HL-60 (cell line): Measurements from ENCODE around the gene COIL.

Experiments
- DNase-seq, 2 experiments: peaks; one replicate each; pipeline ENCODE4 v3.0.0-alpha.2; 2010 to 2020; ENCODE audit warnings: low read depth in 1 of 2, low spot score in 1 of 2
- H3K27ac ChIP-seq: fragments of 250-450 bp; sonication (Bioruptor Pico); replicated peaks from 2 replicates; pipeline ENCODE4 v1.5.1; 2020; ENCODE audit warnings: mild to moderate bottlenecking, moderate library complexity
- H3K27me3 ChIP-seq: fragments of 250-450 bp; sonication (Bioruptor Pico); 2 replicates; pipeline ENCODE4 v1.5.1; 2021; ENCODE audit warnings: mild to moderate bottlenecking, moderate library complexity; ENCODE audit not compliant: insufficient read depth, poor library complexity, severe bottlenecking
- H3K4me3 ChIP-seq: replicated peaks from 2 replicates; pipeline ENCODE4 v1.5.1; 2011; ENCODE audit warnings: mild to moderate bottlenecking, control low read depth, low read length; ENCODE audit not compliant: insufficient read depth
- GABPA ChIP-seq: IDR thresholded peaks from 2 replicates; pipeline ENCODE4 v1.6.1; 2012; ENCODE audit warnings: low read depth
- POLR2AphosphoS5 ChIP-seq: IDR thresholded peaks from 2 replicates; pipeline ENCODE4 v1.6.1; 2012; ENCODE audit warnings: low read depth
- SPI1 ChIP-seq: IDR thresholded peaks from 2 replicates; pipeline ENCODE4 v1.6.1; 2012; ENCODE audit warnings: low read depth, mild to moderate bottlenecking, borderline replicate concordance
- TF ChIP-seq, protein P1 (sequence below): IDR thresholded peaks from one replicate; pipeline ENCODE4 v1.5.1; 2011; ENCODE audit warnings: low read length, control low read depth, inconsistent platforms; ENCODE audit not compliant: insufficient read depth
- TF ChIP-seq, protein P2 (sequence below): IDR thresholded peaks from 2 replicates; pipeline ENCODE4 v1.6.1; 2012; ENCODE audit warnings: low read depth; ENCODE audit not compliant: insufficient replicate concordance

COIL gene

DNA sequence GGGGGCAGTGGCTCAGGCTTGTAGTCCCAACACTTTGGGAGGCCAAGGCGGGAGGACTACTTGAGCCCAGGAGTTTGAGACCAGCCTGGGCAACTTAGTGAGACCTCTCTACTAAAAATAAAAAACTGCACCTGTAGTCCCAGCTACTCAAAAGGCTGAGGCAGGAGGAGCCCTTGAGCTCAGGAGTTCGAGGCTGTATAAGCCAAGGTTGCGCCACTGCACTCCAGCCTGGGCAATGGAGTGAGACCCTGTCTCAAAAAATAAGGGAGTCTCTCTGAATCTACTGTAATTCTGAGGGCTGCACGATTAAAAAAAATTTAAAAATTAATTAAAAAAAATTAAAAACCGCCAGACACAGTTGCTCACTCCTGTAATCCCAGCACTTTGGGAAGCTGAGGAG, 3.9 kb downstream of the COIL start:
- TF ChIP-seq, protein P1, sequence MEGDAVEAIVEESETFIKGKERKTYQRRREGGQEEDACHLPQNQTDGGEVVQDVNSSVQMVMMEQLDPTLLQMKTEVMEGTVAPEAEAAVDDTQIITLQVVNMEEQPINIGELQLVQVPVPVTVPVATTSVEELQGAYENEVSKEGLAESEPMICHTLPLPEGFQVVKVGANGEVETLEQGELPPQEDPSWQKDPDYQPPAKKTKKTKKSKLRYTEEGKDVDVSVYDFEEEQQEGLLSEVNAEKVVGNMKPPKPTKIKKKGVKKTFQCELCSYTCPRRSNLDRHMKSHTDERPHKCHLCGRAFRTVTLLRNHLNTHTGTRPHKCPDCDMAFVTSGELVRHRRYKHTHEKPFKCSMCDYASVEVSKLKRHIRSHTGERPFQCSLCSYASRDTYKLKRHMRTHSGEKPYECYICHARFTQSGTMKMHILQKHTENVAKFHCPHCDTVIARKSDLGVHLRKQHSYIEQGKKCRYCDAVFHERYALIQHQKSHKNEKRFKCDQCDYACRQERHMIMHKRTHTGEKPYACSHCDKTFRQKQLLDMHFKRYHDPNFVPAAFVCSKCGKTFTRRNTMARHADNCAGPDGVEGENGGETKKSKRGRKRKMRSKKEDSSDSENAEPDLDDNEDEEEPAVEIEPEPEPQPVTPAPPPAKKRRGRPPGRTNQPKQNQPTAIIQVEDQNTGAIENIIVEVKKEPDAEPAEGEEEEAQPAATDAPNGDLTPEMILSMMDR = no peak
- no peak for TF ChIP-seq GABPA
- no peak for TF ChIP-seq SPI1
- Histone ChIP-seq H3K27ac (no peak overlapping the region), H3K27me3 (no peaks in the 10 kb centered on the region), H3K4me3 (no peak overlapping the region)
- DNase-seq = no peak

DNA sequence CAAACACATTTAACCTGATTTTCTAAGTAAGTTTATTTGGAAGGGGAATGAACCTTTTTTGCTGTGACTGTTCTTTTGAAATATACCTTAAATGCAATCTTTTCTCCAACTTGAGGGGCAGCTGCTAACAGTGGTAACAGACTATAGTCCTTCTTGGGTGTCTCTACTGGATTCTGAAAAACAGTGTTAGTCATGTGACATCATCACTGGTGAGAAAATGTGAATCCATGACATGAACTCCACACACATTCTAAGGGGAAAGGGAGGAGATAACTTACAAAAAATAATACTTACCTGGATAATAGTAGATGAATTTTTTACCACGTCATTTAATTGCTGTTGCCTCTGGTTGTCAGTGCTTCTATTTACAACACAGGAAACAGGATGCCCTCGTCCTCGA, 11.3 kb downstream of the COIL start:
- no peaks in the 10 kb centered on the region for H3K27me3 ChIP-seq
- H3K27ac ChIP-seq = no peak overlapping the region
- no peak overlapping the region for H3K4me3 ChIP-seq
- DNase-seq = no peak
- TF ChIP-seq, protein P1 = no peak
- TF ChIP-seq SPI1 (no peak), POLR2AphosphoS5 (no peak), GABPA (no peak)
- TF ChIP-seq, protein P2, sequence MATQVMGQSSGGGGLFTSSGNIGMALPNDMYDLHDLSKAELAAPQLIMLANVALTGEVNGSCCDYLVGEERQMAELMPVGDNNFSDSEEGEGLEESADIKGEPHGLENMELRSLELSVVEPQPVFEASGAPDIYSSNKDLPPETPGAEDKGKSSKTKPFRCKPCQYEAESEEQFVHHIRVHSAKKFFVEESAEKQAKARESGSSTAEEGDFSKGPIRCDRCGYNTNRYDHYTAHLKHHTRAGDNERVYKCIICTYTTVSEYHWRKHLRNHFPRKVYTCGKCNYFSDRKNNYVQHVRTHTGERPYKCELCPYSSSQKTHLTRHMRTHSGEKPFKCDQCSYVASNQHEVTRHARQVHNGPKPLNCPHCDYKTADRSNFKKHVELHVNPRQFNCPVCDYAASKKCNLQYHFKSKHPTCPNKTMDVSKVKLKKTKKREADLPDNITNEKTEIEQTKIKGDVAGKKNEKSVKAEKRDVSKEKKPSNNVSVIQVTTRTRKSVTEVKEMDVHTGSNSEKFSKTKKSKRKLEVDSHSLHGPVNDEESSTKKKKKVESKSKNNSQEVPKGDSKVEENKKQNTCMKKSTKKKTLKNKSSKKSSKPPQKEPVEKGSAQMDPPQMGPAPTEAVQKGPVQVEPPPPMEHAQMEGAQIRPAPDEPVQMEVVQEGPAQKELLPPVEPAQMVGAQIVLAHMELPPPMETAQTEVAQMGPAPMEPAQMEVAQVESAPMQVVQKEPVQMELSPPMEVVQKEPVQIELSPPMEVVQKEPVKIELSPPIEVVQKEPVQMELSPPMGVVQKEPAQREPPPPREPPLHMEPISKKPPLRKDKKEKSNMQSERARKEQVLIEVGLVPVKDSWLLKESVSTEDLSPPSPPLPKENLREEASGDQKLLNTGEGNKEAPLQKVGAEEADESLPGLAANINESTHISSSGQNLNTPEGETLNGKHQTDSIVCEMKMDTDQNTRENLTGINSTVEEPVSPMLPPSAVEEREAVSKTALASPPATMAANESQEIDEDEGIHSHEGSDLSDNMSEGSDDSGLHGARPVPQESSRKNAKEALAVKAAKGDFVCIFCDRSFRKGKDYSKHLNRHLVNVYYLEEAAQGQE = no peak

DNA sequence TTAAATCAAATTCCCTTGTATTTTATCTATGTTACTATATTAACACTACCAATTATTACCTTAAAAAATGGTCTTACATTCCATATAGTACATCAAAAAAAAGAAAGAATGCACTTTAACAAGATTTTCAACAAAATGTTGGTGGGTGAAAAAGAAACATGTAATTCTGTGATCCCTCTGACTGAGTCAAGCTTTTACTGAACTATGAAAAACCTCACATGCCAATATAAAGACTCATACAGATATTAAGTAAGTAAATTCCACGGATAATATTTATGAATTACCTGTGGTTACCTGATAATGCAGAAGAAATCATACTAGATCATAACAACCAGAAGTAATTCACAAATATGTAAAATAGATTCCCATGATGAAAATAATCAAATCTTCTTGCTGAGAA, 12.4 kb downstream of the COIL start:
- no peak for TF ChIP-seq GABPA
- TF ChIP-seq, protein P1 = no peak
- no peak for TF ChIP-seq SPI1
- TF ChIP-seq, protein P2 = no peak
- no peak for TF ChIP-seq POLR2AphosphoS5
- Histone ChIP-seq H3K27me3 (no peaks in the 10 kb centered on the region), H3K27ac (no peak overlapping the region), H3K4me3 (no peak overlapping the region)
- DNase-seq = no peak

DNA sequence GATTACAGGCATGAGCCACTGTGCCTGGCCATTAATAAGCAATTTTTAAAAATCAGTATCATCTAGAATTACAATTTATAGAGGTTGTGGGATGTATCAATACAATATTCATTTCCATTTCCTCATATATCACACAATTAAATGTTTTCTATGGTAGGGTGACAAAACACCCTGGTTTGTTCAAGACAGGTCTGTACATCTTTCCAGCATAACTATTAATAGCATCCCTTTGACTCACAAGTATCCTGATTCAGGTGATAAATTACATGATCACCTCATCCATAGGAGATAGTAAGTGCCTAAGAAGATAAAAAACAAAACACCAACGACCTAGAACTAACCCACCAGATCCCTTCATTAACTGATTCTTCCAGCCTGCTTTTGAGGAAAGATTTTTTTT, 13.1 kb downstream of the COIL start:
- TF ChIP-seq, protein P1 = no peak
- TF ChIP-seq GABPA (no peak), POLR2AphosphoS5 (no peak), SPI1 (no peak)
- TF ChIP-seq, protein P2 = no peak
- no peak for DNase-seq
- H3K27me3 ChIP-seq = no peaks in the 10 kb centered on the region
- H3K4me3 ChIP-seq = no peak overlapping the region
- no peak overlapping the region for H3K27ac ChIP-seq
